ENCODE results near the gene CGB8.
"Not testable (repeated sequence)": the region's sequence is repeated elsewhere in the genome, so short reads cannot be mapped to it uniquely, and the experiment has no call there.

The CGB8 gene

GRCh38 chr19:49065905-49066512 lies 17.1 kb upstream of the CGB8 start:
- in situ Hi-C loops (cut with MboI; ENCODE audit: low sequenced_read_pairs), result no loop called here

GRCh38 chr19:49064768-49065611 lies 16.1 kb upstream of the CGB8 start, which contains the start of gene NTF4:
TSS of gene NTF4 (minus strand) at chr19:49064818. CDS start at chr19:49061997, 2,821 bp downstream.
- in situ Hi-C loops (cut with MboI; ENCODE audit: low sequenced_read_pairs), result no loop called here

GRCh38 chr19:49064029-49064629 lies 15.2 kb upstream of the CGB8 start:
- in situ Hi-C loops (cut with MboI; ENCODE audit: low sequenced_read_pairs), result no loop called here

- in situ Hi-C loops (cut with MboI; ENCODE audit: low sequenced_read_pairs), result no loop called here
These were observed 12.5 kb upstream of the CGB8 start for GRCh38 chr19:49061445-49061844.

GRCh38 chr19:49061000-49061399 lies 12.1 kb upstream of the CGB8 start:
- in situ Hi-C loops (cut with MboI; ENCODE audit: low sequenced_read_pairs), result no loop called here

GRCh38 chr19:49059053-49059452 lies 10.1 kb upstream of the CGB8 start:
- in situ Hi-C loops (cut with MboI; ENCODE audit: low sequenced_read_pairs), result no loop called here

GRCh38 chr19:49058562-49058961 lies 9.7 kb upstream of the CGB8 start:
- in situ Hi-C loops (cut with MboI; ENCODE audit: low sequenced_read_pairs), result no loop called here

GRCh38 chr19:49057636-49058234 lies 8.8 kb upstream of the CGB8 start, which contains the start of gene CGB7:
TSS of gene CGB7 (minus strand) at chr19:49057749. CDS start at chr19:49055375, 2,374 bp downstream.
- in situ Hi-C loops (cut with MboI; ENCODE audit: low sequenced_read_pairs), result no loop called here

GRCh38 chr19:49056902-49057596 lies 8.1 kb upstream of the CGB8 start:
- in situ Hi-C loops (cut with MboI; ENCODE audit: low sequenced_read_pairs), result not testable (repeated sequence)

- in situ Hi-C loops (cut with MboI; ENCODE audit: low sequenced_read_pairs), result no loop called here
These were observed 7.4 kb upstream of the CGB8 start for GRCh38 chr19:49056101-49056901.

- in situ Hi-C loops (cut with MboI; ENCODE audit: low sequenced_read_pairs), result not testable (repeated sequence)
These were observed 1.6 kb upstream of the CGB8 start for GRCh38 chr19:49050376-49051033.

- in situ Hi-C loops (cut with MboI; ENCODE audit: low sequenced_read_pairs), result not testable (repeated sequence)
These were observed 923 bp upstream of the CGB8 start for GRCh38 chr19:49049834-49050233.

GRCh38 chr19:49043548-49043947 lies 5.4 kb downstream of the CGB8 start, which contains the start of gene CGB5:
TSS of gene CGB5 (plus strand) at chr19:49043848. CDS start at chr19:49044210, 362 bp downstream.
- in situ Hi-C loops (cut with MboI; ENCODE audit: low sequenced_read_pairs), result not testable (repeated sequence)

- in situ Hi-C loops (cut with MboI; ENCODE audit: low sequenced_read_pairs), result not testable (repeated sequence)
These were observed 6.2 kb downstream of the CGB8 start for GRCh38 chr19:49042666-49043065.

GRCh38 chr19:49042177-49042576 lies 6.7 kb downstream of the CGB8 start:
- in situ Hi-C loops (cut with MboI; ENCODE audit: low sequenced_read_pairs), result no loop called here

- in situ Hi-C loops (cut with MboI; ENCODE audit: low sequenced_read_pairs), result not testable (repeated sequence)
These were observed 9.2 kb downstream of the CGB8 start for GRCh38 chr19:49039736-49040135.

GRCh38 chr19:49038557-49039276 lies 10.2 kb downstream of the CGB8 start:
- in situ Hi-C loops (cut with MboI; ENCODE audit: low sequenced_read_pairs), result not testable (repeated sequence)

GRCh38 chr19:49038111-49038510 lies 10.8 kb downstream of the CGB8 start:
- in situ Hi-C loops (cut with MboI; ENCODE audit: low sequenced_read_pairs), result not testable (repeated sequence)

- in situ Hi-C loops (cut with MboI; ENCODE audit: low sequenced_read_pairs), result not testable (repeated sequence)
These were observed 12.1 kb downstream of the CGB8 start, which contains the start of gene CGB1 for GRCh38 chr19:49036815-49037214. TSS of gene CGB1 (minus strand) at chr19:49036895. CDS start at chr19:49036711, 184 bp downstream.

All from HL-60/S4 (cell line).